ENCODE measurements around the gene PHC2.

The PHC2 gene

DNA sequence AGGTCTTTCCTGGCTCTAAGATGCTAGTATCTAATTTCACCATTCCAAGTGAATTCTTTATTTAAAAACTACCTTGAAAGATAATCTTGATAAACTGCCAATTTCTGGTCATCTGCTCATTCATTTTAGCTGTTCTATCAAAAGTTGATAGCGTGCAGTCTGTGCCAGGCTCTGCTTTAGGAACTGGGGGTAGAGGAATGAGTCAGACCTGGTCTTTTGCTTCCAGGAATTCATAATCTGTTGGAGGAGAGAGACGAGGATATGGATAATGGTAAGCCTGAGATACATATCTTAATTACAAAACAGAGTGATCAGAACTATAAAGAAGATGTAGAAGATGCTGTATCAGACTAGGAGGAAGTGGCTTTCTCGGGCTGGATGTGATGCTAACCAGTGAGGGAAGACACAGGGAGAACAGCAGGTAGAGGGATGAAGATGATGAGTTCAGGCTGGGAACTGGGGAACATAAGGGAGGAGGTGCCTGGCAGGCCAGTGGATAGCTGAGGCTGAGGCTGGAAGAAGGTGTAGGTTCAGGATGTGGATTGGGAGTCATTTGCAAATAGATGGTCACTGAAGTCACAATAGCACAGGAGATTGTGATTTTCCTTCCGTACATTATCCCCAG, 12.3 kb upstream of the PHC2 start:
- no peak for DNase-seq (ENCODE audit: low read depth)
- TF ChIP-seq, protein P1, sequence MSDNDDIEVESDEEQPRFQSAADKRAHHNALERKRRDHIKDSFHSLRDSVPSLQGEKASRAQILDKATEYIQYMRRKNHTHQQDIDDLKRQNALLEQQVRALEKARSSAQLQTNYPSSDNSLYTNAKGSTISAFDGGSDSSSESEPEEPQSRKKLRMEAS (IDR thresholded peaks at IDR 0.05; ENCODE audit: low read depth, low read length): no peak
- TF ChIP-seq MYC (IDR thresholded peaks at IDR 0.05; ENCODE audit: low read depth, low read length) (no peak), POLR2A (IDR thresholded peaks at IDR 0.05; ENCODE audit: extremely low read depth, insufficient read length) (no peak)
- TF ChIP-seq, protein P2, sequence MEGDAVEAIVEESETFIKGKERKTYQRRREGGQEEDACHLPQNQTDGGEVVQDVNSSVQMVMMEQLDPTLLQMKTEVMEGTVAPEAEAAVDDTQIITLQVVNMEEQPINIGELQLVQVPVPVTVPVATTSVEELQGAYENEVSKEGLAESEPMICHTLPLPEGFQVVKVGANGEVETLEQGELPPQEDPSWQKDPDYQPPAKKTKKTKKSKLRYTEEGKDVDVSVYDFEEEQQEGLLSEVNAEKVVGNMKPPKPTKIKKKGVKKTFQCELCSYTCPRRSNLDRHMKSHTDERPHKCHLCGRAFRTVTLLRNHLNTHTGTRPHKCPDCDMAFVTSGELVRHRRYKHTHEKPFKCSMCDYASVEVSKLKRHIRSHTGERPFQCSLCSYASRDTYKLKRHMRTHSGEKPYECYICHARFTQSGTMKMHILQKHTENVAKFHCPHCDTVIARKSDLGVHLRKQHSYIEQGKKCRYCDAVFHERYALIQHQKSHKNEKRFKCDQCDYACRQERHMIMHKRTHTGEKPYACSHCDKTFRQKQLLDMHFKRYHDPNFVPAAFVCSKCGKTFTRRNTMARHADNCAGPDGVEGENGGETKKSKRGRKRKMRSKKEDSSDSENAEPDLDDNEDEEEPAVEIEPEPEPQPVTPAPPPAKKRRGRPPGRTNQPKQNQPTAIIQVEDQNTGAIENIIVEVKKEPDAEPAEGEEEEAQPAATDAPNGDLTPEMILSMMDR (IDR thresholded peaks at IDR 0.05; ENCODE audit: low read depth, low read length): no peak

DNA sequence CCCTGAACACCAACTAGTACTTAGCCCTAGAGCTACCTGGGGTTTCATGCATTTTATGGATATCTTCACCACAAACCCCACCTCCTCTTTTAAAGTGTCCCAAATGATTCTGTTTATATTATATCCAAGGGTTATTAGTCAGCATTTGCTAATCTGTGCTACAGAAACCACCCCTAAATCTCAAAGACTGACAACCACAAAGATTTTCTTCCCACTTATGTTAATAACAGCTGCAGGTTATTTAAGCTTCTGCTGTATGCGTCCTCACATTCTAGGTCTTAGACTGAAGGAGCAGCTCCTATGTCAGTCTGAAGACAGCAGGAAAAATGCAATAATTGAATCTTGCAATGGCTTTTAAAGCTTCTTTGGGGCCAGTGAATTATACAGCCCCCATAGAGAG, 11.2 kb upstream of the PHC2 start:
- TF ChIP-seq MYC (IDR thresholded peaks at IDR 0.05; ENCODE audit: low read depth, low read length) (no peak), POLR2A (IDR thresholded peaks at IDR 0.05; ENCODE audit: extremely low read depth, insufficient read length) (no peak)
- TF ChIP-seq, protein P2 (IDR thresholded peaks at IDR 0.05; ENCODE audit: low read depth, low read length): no peak
- TF ChIP-seq, protein P1 (IDR thresholded peaks at IDR 0.05; ENCODE audit: low read depth, low read length): no peak
- H3K4me3 ChIP-seq (ENCODE audit: low read depth, low read length): no peak overlapping the region
- no peak for DNase-seq (ENCODE audit: low read depth)

More for the DNA sequence above, 12.3 kb upstream of the PHC2 start:
- no peak overlapping the region for H3K4me3 ChIP-seq (ENCODE audit: low read depth, low read length)

DNA sequence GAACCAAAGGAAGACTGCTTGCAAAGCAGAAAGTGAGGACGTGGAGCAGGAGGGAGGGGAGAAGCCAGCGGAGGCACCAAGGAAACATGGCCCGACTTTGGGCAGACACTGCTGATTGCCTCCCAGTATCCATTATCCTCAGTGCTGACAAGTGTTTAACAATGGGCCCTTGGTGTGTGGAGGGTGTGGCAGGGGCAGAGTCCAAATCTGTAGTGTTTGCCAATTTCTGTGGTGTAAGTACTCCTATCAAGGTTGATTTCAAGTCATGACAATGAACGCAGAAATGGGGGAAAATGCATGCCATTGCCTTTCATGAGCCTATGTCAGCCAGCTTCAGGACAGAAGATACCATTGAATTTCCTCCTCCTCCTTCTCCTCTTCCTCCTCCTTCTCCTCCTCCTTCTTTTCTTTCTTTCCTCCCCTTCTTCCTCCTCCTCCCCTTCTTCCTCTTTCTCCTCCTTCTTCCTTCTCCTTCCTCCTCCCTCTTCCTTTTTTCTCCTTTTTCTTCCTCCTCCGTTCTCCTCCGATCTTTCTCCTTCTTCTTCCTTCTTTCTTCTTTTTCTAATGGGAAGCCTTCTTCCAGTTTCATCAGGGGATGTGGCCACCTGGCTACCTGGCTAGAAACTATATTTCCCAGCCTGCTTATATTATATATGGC, 10.3 kb upstream of the PHC2 start:
- H3K4me3 ChIP-seq (ENCODE audit: low read depth, low read length): no peak overlapping the region
- no peak for DNase-seq (ENCODE audit: low read depth)
- TF ChIP-seq, protein P1 (IDR thresholded peaks at IDR 0.05; ENCODE audit: low read depth, low read length): no peak
- no peak for TF ChIP-seq MYC (IDR thresholded peaks at IDR 0.05; ENCODE audit: low read depth, low read length)
- no peak for TF ChIP-seq POLR2A (IDR thresholded peaks at IDR 0.05; ENCODE audit: extremely low read depth, insufficient read length)
- TF ChIP-seq, protein P2 (IDR thresholded peaks at IDR 0.05; ENCODE audit: low read depth, low read length): no peak

DNA sequence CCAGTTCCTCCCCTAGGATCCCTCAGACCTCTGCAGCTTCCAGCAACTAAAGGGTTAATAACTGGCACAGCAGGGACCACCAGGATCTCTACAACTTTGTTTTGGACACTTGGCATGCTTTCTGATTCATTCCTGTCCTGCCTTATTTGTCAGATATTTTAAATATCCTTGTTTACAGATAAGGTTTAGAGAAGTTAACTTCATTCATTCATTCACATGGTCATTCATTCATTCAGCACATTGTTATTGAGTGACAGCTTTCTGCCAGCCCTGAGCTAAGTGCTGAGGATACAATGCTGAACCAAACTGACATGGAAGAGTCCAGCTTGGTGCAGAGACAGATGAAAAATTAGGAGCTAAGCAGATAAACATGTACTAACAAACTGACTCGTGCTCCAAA, 8.8 kb upstream of the PHC2 start:
- TF ChIP-seq MYC (IDR thresholded peaks at IDR 0.05; ENCODE audit: low read depth, low read length) (no peak), POLR2A (IDR thresholded peaks at IDR 0.05; ENCODE audit: extremely low read depth, insufficient read length) (no peak)
- TF ChIP-seq, protein P2 (IDR thresholded peaks at IDR 0.05; ENCODE audit: low read depth, low read length): no peak
- DNase-seq (ENCODE audit: low read depth): no peak
- no peak overlapping the region for H3K4me3 ChIP-seq (ENCODE audit: low read depth, low read length)

DNA sequence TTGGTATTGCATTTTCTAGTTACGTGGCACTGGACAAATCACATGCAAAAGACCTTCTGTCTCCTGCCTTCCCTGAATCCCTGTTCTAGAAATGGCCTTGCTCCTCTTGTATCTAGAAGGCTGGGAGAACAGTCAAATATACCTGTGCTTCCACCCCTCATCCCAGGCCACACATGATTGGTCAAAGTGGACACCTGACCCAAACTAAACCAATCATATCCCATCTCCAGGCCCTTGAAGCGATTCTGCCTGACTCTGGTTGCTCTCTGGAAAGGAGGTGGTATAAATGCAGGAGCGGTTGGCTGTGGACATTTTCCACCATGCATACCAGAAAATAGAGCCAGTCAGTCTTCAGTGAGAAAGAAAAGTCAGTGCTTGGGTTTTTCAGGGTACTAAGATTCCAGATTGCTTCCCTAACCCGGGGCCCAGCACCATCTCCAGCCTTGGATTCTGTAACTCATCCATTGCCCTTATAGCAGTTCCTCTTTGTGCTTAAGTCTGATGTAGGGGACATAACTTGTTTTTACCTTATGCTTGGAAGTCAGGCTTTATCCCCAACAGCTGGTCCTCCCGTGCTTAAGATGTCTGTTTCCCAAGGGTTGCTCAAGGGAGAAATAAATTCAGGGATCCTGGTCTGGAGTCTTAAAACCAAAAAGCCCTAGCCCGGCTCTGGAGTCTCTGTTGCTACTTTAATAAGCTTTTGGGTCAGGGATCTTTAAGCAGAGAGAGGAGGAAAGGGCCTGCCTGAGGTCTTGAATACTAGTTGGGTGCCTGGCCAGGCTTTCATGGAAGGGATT, 7.7 kb upstream of the PHC2 start:
- no peak overlapping the region for H3K4me3 ChIP-seq (ENCODE audit: low read depth, low read length)
- no peak for DNase-seq (ENCODE audit: low read depth)
- TF ChIP-seq POLR2A (IDR thresholded peaks at IDR 0.05; ENCODE audit: extremely low read depth, insufficient read length) (no peak), MYC (IDR thresholded peaks at IDR 0.05; ENCODE audit: low read depth, low read length) (no peak)
- TF ChIP-seq, protein P2 (IDR thresholded peaks at IDR 0.05; ENCODE audit: low read depth, low read length): no peak
- TF ChIP-seq, protein P1 (IDR thresholded peaks at IDR 0.05; ENCODE audit: low read depth, low read length): no peak

Data from NB4 (cell line).